NB4 (cell line): Measurements from ENCODE around the gene DEXI.

Source experiments
- MYC ChIP-seq: IDR thresholded peaks from 2 replicates; pipeline ENCODE4 v1.6.1; 2011; ENCODE audit warnings: low read depth, low read length
- POLR2A ChIP-seq: IDR thresholded peaks from 2 replicates; pipeline ENCODE4 v1.6.1; 2011; ENCODE audit warnings: mild to moderate bottlenecking; ENCODE audit not compliant: insufficient read length; ENCODE audit errors: extremely low read depth
- TF ChIP-seq, protein P1 (sequence below): IDR thresholded peaks from one replicate; pipeline ENCODE4 v1.5.1; 2012; ENCODE audit warnings: low read depth, low read length

DNA sequence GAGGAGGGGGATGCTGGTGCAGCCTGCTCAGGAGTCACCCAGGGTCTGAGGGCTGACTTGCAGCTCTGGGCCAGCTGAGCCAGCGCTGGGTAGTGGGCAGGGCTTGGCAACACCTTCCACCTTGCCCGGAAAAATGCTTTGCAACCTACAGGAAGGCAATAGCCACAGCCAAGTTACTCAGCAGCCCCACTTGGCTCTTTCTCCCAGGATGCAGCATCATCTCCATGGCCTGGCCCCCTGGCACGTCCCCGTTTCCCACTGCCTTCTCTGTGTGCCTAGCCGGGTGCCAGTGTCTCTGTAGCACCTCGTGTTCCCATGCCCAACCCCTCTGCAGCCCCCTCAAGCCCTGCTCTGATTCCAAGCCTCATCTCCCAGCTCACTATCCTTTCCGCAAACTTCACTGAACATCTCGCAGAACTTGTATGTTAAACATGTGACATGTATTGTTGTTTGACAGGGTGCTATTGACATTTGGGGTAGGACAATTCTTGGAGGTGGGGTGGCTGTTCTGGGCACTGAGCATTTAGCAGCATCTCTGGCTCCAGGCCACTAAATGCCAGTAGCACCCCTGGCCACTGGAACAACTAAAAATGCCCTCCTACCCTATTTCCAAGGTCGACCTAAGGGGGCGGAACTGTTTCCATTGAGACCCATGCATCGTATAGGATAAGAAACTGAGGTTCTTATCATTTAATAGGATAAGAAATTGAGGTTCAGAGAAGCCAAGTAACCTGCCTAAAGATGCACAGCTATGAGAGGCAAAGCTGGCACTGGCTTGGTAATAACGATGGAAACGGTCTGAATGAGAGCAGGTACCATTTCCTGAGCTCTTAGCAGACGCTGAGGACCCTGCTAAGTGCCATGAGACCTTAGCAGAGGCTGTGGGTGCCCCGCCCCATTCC, 12.2 kb downstream of the DEXI start:
- TF ChIP-seq POLR2A (no peak), MYC (no peak)
- TF ChIP-seq, protein P1, sequence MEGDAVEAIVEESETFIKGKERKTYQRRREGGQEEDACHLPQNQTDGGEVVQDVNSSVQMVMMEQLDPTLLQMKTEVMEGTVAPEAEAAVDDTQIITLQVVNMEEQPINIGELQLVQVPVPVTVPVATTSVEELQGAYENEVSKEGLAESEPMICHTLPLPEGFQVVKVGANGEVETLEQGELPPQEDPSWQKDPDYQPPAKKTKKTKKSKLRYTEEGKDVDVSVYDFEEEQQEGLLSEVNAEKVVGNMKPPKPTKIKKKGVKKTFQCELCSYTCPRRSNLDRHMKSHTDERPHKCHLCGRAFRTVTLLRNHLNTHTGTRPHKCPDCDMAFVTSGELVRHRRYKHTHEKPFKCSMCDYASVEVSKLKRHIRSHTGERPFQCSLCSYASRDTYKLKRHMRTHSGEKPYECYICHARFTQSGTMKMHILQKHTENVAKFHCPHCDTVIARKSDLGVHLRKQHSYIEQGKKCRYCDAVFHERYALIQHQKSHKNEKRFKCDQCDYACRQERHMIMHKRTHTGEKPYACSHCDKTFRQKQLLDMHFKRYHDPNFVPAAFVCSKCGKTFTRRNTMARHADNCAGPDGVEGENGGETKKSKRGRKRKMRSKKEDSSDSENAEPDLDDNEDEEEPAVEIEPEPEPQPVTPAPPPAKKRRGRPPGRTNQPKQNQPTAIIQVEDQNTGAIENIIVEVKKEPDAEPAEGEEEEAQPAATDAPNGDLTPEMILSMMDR = no peak
